Measurements from ENCODE around the gene TRUB2.

GRCh38 chr9:128362774-128363173 is 40.5 kb upstream of the TRUB2 start:
- TF ChIP-seq CBX3 (IDR thresholded peaks at IDR 0.05; ENCODE audit: low read depth), result no peak
- TF ChIP-seq EZH2phosphoT487 (IDR thresholded peaks at IDR 0.05; ENCODE audit: borderline replicate concordance), result no peak
- TF ChIP-seq, protein P1, sequence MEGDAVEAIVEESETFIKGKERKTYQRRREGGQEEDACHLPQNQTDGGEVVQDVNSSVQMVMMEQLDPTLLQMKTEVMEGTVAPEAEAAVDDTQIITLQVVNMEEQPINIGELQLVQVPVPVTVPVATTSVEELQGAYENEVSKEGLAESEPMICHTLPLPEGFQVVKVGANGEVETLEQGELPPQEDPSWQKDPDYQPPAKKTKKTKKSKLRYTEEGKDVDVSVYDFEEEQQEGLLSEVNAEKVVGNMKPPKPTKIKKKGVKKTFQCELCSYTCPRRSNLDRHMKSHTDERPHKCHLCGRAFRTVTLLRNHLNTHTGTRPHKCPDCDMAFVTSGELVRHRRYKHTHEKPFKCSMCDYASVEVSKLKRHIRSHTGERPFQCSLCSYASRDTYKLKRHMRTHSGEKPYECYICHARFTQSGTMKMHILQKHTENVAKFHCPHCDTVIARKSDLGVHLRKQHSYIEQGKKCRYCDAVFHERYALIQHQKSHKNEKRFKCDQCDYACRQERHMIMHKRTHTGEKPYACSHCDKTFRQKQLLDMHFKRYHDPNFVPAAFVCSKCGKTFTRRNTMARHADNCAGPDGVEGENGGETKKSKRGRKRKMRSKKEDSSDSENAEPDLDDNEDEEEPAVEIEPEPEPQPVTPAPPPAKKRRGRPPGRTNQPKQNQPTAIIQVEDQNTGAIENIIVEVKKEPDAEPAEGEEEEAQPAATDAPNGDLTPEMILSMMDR (IDR thresholded peaks at IDR 0.05 in 2 of 3, conservative IDR thresholded peaks at IDR 0.05 in 1 of 3; ENCODE audit: borderline replicate concordance in 1 of 3, insufficient read depth in 1 of 3, low read depth in 2 of 3, low read length in 2 of 3), result no peak
- no peak for TF ChIP-seq ZNF274 (IDR thresholded peaks at IDR 0.05; ENCODE audit: low read depth, low read length)

Measured in HCT116 (cell line).